HL-60 (cell line): ENCODE results near the gene LDLR.
"Not testable (repeated sequence)": the region's sequence is repeated elsewhere in the genome, so short reads cannot be mapped to it uniquely, and the experiment has no call there.

ENCODE experiments used
- CTCF ChIP-seq: IDR thresholded peaks from one replicate; pipeline ENCODE4 v1.5.1; 2011; ENCODE audit warnings: low read length, control low read depth, inconsistent platforms; ENCODE audit not compliant: insufficient read depth
- POLR2AphosphoS5 ChIP-seq: IDR thresholded peaks from 2 replicates; pipeline ENCODE4 v1.6.1; 2012; ENCODE audit warnings: low read depth

GRCh38 chr19:11076792-11077191 is 12.5 kb upstream of the LDLR start:
- TF ChIP-seq POLR2AphosphoS5, CTCF: not testable (repeated sequence)
